ENCODE results near the gene NDUFAF5. TPM values are rescaled to one million over a fixed set of nuclear protein-coding genes. Genes with fewer than 3 reads are reported as not detected.
A peak's percentile ranks its signal among the peaks of the same experiment; 100 is the strongest.

NDUFAF5 gene
- total RNA-seq, 4 donors from 2014 or later: 14.5 to 33.6 (median 16.8) TPM

GRCh38 chr20:13824459-13824858 lies 39.6 kb downstream of the NDUFAF5 start:
- Histone ChIP-seq H3K36me3 (no peaks in the 10 kb centered on the region), H3K27me3 (no peaks in the 10 kb centered on the region), H3K27ac (no peak overlapping the region), H3K4me1 (peaks cover 0 to 3% of the 10 kb centered on the region in 2 donors), H3K4me3 (no peak overlapping the region), H3K9me3 (no peaks in the 10 kb centered on the region)
- DNase-seq (no peak), ATAC-seq (peak; percentile 32 to 51)
- intact Hi-C loops (cut with DNase I; ENCODE audit: low total_unique reads): loop anchor here (10.0 kb wide), 1 partner anchor 90 kb away; no protein-coding TSS in a partner anchor
- in situ Hi-C loops (cut with MboI; ENCODE audit: low sequenced_read_pairs in 4 of 4): loop anchor here (5.0 to 10.0 kb wide), 2 partner anchors 230 to 233 kb away; no protein-coding TSS in a partner anchor
- TF ChIP-seq CTCF (IDR thresholded peaks at IDR 0.05 in 4 of 5, conservative IDR thresholded peaks at IDR 0.05 in 1 of 5) (no peak), POLR2A (IDR thresholded peaks at IDR 0.05) (no peak)

GRCh38 chr20:13825465-13825864 lies 40.6 kb downstream of the NDUFAF5 start:
- TF ChIP-seq CTCF (IDR thresholded peaks at IDR 0.05 in 4 of 5, conservative IDR thresholded peaks at IDR 0.05 in 1 of 5): no peak
- no peak for TF ChIP-seq POLR2A (IDR thresholded peaks at IDR 0.05)
- H3K4me1 ChIP-seq: peaks cover 0 to 3% of the 10 kb centered on the region in 2 donors
- H3K27ac ChIP-seq: no peak overlapping the region
- no peaks in the 10 kb centered on the region for H3K27me3 ChIP-seq
- no peak overlapping the region for H3K4me3 ChIP-seq
- intact Hi-C loops (cut with DNase I; ENCODE audit: low total_unique reads) (loop anchor here (10.0 kb wide), 1 partner anchor 89 kb away; no protein-coding TSS in a partner anchor), in situ Hi-C loops (cut with MboI; ENCODE audit: low sequenced_read_pairs in 4 of 4) (loop anchor here in 2 of 4 donors (10.0 kb wide), 1 partner anchor 229 kb away; no protein-coding TSS in a partner anchor)
- no peaks in the 10 kb centered on the region for H3K36me3 ChIP-seq
- DNase-seq: no peak
- ATAC-seq: no peak
- no peaks in the 10 kb centered on the region for H3K9me3 ChIP-seq

- in situ Hi-C loops (cut with MboI; ENCODE audit: low sequenced_read_pairs in 4 of 4): no loop called here
Measured at GRCh38 chr20:13831476-13831875, 46.6 kb downstream of the NDUFAF5 start.

GRCh38 chr20:13838664-13839063 lies 53.8 kb downstream of the NDUFAF5 start:
- Histone ChIP-seq H3K27ac (no peak overlapping the region), H3K4me1 (no peaks in the 10 kb centered on the region), H3K9me3 (no peaks in the 10 kb centered on the region), H3K36me3 (no peaks in the 10 kb centered on the region), H3K27me3 (no peaks in the 10 kb centered on the region), H3K4me3 (no peak overlapping the region)
- intact Hi-C loops (cut with DNase I; ENCODE audit: low total_unique reads) (no loop called here), in situ Hi-C loops (cut with MboI; ENCODE audit: low sequenced_read_pairs in 4 of 4) (no loop called here)
- TF ChIP-seq POLR2A (IDR thresholded peaks at IDR 0.05): no peak
- no peak for TF ChIP-seq CTCF (IDR thresholded peaks at IDR 0.05 in 4 of 5, conservative IDR thresholded peaks at IDR 0.05 in 1 of 5)
- no peak for ATAC-seq
- DNase-seq: no peak

More at GRCh38 chr20:13831476-13831875, 46.6 kb downstream of the NDUFAF5 start:
- Histone ChIP-seq H3K4me1 (no peaks in the 10 kb centered on the region), H3K4me3 (no peak overlapping the region), H3K27ac (no peak overlapping the region), H3K9me3 (no peaks in the 10 kb centered on the region), H3K27me3 (no peaks in the 10 kb centered on the region), H3K36me3 (no peaks in the 10 kb centered on the region)
- ATAC-seq: no peak
- no peak for DNase-seq
- TF ChIP-seq POLR2A (IDR thresholded peaks at IDR 0.05) (no peak), CTCF (IDR thresholded peaks at IDR 0.05 in 4 of 5, conservative IDR thresholded peaks at IDR 0.05 in 1 of 5) (no peak)
- intact Hi-C loops (cut with DNase I; ENCODE audit: low total_unique reads): no loop called here

Data from gastrocnemius medialis (tissue), 4 donors.